Activated CD4-positive, CD25-positive, alpha-beta regulatory T cell treated with anti-CD3 and anti-CD28 coated beads, Interleukin-2, amount 50 U/mL, for 72 hours (primary cell): ENCODE results near the gene PHTF1.
"Not testable (repeated sequence)": the region's sequence is repeated elsewhere in the genome, so short reads cannot be mapped to it uniquely, and the experiment has no call there.

Experiments
- DNase-seq: peaks from one replicate; pipeline ENCODE4 v3.0.0; 2021

The PHTF1 gene

DNA sequence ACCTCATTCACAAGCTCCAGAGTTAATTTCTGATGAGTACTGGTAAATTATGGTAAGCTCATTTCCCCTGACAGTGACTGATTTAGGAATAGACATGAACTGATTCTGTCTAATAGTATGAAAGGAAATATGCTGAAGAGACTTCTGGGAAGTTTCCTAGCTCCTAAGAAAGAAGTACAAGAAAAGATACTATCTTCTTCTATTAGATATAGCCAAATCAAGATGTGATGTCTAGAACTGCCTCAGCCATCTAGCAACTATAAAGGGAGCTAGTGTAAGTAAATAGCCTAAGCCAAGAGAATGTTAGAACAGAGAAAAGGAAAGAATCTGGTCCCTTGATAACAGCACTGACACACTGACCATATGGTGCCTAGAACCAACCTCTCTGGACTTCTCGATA is 10.7 kb upstream of the PHTF1 start:
- no peak for DNase-seq

DNA sequence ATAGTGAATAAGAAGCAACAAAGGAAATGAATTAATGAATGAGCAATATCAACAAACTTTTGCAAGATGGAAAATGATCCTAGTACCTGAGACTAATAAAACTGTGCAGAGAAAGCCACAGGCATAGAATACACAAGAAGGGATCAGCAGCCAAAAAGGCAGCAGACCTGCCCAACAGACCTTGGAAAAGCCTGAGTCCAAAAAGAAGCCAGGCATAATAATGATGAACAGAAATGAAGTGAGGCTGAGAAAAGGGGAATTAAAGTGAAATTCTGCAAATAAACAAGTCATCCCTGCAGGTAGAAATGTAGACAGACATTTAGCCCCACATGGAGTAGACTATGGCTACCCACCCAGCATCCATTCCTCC is 10.3 kb upstream of the PHTF1 start:
- DNase-seq = no peak

- no peak for DNase-seq
Observed at GRCh38 chr1:113768916-113769600, 9.8 kb upstream of the PHTF1 start.

DNA sequence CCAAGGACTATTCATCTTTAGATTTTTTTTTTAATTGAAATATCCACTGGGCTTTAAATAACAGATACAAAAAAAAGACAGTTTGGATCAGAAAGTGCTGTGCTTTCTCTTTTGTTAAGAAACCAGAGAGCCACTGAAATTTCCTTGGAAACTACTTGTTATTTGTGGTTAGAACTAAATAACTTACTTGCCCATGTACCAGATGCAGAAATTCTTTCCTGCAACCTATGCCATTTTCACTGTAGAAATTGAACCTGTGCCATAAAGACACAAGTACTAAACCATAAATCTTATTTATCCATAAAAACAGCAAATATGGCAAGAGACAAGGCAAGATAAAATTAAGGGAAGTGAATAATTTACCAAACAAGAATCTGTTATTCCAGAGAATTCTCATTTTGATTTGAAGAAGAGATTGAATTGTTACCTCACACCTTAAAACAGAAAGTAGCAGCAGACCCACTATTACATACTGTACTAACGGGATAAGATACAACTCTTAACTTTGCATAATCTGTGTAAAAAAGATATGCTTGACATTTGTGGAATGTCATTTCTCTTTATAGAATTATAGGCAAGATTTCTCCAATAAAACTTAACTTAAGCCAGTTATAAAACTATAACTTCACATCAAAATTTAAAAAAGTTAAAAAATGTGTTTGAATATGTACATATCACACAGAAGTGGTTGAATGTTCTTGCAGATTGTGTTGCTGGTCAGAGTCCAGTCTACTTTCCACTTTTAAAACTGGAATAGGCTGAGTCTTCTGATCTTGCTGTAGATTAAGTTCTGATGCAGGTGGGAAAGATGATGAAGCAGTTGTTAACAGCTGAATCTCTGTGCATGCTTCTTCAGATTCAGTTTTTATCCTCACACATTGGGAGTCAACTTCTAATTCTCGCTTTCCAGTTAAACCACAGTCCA is 6.3 kb upstream of the PHTF1 start:
- no peak for DNase-seq

GRCh38 chr1:113763661-113764060 is 4.4 kb upstream of the PHTF1 start:
- DNase-seq = no peak

DNA sequence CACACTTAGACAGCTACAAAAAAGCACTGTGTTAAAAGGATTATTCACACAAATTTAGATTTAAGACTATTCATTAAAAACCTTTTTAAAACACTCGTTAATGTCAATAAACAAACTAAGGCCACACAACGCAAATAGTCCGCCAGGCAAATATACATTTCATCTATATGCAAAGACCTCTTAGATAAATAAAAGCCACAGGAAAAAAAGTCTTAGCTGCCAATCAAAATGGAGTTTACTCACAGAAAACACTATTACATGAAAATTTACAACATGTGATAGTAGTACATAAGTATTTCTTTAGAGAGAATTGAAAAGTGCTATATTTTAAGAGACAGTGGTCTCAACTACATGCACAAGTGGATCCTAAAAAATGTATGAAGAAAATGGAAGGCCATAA is 2.7 kb upstream of the PHTF1 start:
- DNase-seq = no peak

GRCh38 chr1:113760102-113761080 is 1.1 kb upstream of the PHTF1 start:
- DNase-seq = no peak

GRCh38 chr1:113758631-113759332 is 504 bp downstream of the PHTF1 start:
- peak; percentile 76 for DNase-seq

GRCh38 chr1:113756461-113756860 is 2.8 kb downstream of the PHTF1 start:
- no peak for DNase-seq

DNA sequence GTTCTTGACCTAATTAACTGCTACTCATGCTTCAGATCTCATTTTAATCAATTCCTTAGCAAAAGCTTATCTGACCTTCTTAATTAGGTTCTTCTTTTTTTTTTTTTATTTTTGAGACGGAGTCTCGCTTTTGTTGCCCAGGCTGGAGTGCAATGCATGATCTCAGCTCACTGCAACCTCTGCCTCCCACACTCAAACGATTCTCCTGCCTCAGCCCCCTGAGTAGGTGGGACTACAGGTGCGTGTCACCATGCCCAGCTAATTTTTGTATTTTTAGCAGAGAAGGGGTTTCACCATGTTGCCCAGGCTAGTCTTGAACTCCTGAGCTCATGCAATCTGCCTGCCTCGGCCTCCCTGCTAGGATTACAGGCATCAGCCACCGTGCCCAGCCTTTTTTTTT is 6.0 kb downstream of the PHTF1 start:
- not testable (repeated sequence) for DNase-seq

DNA sequence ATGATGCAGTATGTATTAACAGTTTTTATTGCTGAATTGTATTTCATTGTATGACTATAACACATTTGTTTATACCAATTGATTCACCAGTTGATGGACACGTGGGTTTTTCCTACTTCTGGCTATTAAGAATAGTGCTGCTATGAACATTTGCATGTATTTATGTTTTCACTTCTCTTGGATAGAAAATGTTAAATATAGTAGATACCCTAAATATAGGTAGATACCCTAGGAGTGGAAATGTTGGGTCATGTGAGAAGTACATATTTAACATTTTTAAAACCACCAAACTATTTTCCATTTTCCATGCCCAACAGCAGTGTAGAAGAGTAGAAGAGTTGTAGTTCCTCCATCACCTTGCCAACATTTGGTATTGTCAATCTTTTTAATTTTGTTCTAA is 7.8 kb downstream of the PHTF1 start:
- no peak for DNase-seq

DNA sequence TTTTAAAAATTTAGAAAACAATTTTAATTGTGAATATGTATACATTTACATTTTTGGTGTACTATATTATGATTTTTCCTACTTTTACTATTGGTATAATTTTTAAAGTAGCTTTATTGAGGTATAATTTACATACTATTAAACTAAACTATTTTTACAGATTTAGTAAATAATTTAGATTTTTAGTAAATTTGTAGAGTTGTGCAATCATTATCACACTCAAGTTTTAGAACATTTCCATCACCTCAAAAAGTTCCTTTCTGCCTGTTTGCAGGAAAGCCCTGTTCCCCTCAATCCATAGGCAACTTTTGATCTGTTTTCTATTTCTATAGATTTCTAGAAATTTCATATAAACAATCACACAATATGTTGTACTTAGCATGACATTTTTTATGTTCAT is 8.2 kb downstream of the PHTF1 start:
- no peak for DNase-seq

DNA sequence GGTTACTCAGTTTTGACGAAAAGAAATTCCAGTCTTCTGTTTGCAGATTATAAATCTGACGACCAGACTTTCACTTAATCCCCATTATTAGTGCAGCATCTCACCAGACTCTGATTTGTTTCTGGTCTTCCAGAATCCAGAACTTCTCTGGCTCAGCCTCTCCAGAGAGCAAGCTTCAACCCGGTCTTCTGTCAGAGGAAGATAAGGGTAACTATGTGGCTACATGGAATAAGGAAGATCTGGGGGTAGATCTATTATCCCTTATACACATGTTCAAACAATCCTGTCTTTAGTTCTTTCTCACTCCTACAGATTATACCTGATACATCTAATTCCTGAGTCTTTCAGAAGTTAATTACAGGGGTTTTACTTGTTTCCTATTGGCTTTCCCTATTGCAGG is 9.9 kb downstream of the PHTF1 start:
- DNase-seq = no peak

- DNase-seq = no peak
Observed at GRCh38 chr1:113747376-113747775, 11.9 kb downstream of the PHTF1 start.

- no peak for DNase-seq
Observed at GRCh38 chr1:113745425-113745824, 13.9 kb downstream of the PHTF1 start.

- DNase-seq = no peak
Observed at GRCh38 chr1:113744114-113744513, 15.2 kb downstream of the PHTF1 start.

DNA sequence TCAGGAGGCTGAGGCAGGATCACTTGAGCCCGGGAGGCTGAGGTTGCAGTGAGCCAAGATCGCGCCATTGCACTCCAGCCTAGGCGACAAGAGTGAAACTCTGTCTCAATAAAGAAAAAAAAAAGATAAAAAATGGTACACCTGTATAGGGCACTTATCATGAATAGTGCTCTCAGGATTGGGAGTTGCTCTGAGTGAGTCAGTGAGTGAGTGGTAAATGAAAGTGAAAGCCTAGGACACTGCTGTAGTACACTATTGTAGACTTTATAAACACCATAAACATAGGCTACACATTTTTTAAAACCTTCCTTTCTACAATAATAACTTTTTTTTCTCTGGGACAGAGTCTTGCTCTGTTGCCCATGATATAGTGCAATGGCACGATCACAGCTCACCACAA is 16.8 kb downstream of the PHTF1 start:
- DNase-seq = no peak

GRCh38 chr1:113734357-113735055 is 24.8 kb downstream of the PHTF1 start:
- DNase-seq = no peak

DNA sequence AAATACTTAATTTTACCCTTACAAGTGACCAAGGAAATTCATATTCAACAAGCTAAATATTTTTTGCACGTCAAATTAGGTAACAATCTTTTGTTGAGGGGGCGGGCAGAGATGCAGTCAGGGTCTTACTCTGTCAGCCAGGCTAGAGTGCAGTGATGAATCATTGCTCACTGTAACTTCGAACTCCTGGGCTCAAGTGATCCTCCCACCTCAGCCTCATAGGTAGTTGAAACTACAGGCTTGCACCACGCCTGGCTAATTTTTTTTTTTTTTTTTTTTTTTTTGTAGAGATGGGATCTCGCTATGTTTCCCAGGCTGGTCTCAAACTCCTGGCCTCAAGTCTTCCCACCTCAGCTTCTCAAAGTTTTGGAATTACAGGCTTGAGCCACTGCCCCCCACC is 26.5 kb downstream of the PHTF1 start:
- no peak for DNase-seq

DNA sequence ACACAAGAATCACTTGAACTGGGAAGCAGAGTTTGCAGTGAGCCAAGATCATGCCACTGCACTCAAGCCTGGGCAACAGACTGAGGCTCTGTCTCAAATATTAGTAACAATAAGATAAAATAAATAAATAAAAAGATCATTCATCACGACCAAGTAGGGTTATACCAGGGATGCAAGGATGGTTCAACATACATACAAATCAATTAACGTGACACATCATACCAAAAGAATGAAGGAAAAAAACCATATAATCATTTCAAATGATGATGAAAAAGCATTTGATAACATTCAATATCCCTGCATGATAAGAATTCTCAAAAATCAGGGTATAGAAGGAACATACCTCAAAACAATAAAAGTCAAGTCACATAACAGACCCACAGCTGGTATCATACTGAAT is 38.3 kb downstream of the PHTF1 start:
- no peak for DNase-seq

GRCh38 chr1:113718621-113719020 is 40.7 kb downstream of the PHTF1 start:
- DNase-seq = not testable (repeated sequence)

DNA sequence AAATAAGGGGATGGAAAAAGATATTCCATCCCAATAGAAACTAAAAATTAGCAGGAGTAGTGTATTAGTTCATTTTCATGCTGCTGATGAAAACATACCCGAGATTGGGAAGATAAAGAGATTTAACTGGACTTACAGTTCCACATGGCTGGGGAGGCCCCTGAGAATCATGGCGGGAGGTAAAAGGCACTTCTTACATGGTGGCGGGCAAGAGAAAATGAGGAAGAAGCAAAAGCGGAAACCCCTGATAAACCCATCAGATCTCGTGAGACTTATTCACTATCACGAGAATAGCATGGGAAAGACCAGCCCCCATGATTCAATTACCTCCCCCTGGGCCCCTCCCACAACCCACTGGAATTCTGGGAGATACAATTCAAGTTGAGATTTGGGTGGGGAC is 41.8 kb downstream of the PHTF1 start:
- DNase-seq = not testable (repeated sequence)
